Measurements from ENCODE around the gene TREML2. TPM values are rescaled to one million over a fixed set of nuclear protein-coding genes. Genes with fewer than 3 reads are reported as not detected.

Gene TREML2, protein sequence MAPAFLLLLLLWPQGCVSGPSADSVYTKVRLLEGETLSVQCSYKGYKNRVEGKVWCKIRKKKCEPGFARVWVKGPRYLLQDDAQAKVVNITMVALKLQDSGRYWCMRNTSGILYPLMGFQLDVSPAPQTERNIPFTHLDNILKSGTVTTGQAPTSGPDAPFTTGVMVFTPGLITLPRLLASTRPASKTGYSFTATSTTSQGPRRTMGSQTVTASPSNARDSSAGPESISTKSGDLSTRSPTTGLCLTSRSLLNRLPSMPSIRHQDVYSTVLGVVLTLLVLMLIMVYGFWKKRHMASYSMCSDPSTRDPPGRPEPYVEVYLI
- not detected in 2 replicates for total RNA-seq

DNA sequence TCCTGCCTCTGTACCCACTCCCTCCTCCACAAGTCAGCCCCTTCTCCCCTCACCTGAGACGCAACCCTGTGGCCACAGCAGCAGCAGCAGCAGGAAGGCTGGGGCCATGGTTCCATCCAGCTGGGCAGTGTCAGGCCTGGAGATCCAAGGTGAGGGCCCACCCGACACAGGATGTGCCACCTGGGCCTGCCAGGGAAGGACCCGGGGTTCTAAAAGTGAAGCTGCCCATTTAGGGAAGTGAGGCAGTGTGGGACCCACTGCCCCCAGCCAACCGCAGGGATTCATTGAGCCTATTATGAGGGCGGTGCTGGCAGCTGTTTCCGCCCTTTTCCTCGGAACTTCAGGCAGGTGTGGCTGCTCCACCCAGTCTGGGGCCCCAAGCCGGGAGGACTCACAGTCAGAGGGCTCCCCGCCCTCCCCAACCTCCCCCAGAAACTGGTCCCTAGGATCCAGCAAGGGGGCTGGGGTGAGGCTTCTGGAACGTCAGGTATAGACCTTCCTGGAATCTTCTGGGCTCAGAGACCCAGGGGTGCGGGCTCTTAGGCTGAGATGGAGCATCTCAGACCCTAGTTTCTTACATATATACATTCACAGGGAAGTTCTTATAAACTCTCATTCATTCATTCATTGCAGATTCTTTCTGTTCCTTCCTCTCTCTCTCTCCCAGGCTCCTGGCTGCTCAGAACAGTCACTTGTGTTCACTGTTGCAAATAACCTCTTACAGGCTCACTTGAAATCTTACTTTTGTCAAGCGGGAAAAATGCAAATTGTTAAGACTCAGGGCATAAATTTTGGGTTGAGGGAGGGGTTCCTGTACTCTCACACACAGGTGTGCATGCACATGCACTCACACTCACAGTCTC lies at the start of gene TREML2:
TREML2 (minus strand) TSS at position 249 of the 863 bp plus-strand sequence; CDS start at position 108, 141 bp downstream.

DNA sequence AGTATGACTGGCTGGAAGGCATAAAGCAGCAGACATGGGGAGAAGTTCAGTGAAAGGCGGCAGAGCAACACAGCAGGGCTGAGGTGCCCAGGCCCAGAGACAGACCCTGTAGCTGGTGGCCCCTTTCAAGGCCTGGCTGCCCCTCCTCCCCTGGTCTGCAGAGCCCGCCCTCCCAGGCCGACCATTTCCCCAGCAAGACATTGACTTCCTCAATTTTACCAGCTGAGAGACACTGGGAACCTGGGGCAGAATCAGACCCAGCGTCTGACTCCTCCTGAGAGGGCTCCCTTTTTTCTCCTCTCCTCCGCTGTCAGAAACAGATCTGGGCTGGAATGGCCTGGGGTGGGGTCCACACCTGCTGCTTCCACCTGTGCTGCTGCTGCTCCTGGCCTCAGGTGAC lies 27.1 kb upstream of the TREML2 start, which contains the start of gene TREML4:
TREML4 (plus strand) TSS at position 254 of the 400 bp plus-strand sequence; CDS start at position 333, 79 bp downstream.

DNA sequence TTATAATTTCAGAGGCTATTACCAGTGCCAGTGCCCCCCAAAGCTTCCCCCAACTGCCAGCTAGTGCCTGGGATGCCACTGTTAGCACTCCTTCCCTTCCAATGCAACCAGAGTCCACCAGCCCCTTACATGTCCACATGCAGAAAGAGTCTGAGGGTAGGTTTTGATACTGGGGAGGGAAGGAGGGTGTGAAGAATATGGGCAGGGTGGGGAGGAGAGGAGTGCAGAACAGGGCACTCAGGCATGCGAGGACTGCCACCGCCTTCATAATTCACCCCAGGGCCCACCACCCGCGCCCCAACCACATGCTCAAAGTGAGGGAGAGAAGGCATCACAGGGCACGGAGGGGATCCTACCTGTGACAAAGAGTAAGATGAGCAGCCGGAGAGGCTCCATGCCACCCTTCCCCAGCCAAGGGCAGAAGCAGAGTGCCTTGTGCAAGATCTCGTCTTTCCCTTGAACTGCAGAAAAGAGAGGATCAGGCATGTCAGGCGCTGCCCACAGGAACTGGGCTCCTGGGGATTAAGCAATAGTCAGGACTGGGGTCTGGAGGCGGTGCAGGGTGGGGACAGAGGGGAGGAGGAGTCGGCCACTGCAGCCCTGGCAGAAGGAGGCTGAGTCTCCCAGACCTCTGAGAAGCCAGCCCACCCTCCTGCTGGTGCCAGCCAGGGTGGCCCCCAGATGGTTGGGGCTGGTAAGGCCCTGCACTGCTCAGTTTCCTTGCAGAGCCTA lies 38.1 kb downstream of the TREML2 start, which contains the start of gene TREM2:
TREM2 (minus strand) TSS at position 430 of the 732 bp plus-strand sequence; CDS start at position 396, 34 bp downstream.

DNA sequence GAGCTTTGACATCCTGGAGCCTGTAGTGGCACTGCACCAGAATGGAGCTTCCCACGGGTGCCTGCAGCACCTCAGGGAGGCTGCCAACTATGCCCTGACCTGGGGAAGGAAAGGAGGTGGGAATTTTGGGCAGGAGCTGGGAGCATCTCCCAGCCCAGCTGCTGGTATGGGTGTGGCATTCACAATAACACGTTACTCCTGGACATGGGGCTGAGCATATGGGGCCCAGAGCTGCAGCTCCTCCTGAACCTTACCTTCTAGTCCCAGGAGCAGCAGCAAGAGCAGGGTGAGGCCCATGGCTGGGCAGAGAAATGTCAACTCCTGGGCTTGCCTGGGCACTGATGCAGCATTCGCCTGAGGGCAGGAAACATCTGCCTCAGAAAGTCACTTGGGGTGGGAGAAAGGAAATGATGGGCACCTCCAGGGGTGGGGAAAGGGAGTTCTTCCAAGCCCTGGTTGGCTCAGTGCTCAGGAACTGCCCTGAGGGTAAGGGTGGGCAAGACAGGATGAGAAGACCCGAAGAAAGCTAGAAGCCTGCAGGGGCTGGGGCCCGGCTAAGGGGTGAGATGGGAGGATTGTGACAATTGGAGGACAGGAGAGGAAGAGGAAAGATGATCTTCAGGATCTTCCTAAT lies 46.8 kb downstream of the TREML2 start, which contains the start of gene TREML1:
TREML1 (minus strand) TSS at position 356 of the 634 bp plus-strand sequence; CDS start at position 297, 59 bp downstream.

Other genes with a start within 250 kb of the TREML2 start
- gene UNC5CL, start 161.9 kb downstream of the TREML2 start, total RNA-seq = not detected in 2 replicates
- gene TSPO2, start 158.7 kb downstream of the TREML2 start, total RNA-seq = not detected in 2 replicates
- not detected in 2 replicates for gene APOBEC2, start 147.9 kb downstream of the TREML2 start, total RNA-seq
- gene OARD1, start 128.8 kb downstream of the TREML2 start, total RNA-seq = 8.7 and 8.9 TPM in 2 replicates
- gene NFYA, start 128.2 kb downstream of the TREML2 start, total RNA-seq = 7.6 and 8.7 TPM in 2 replicates
- gene TREML1, start 46.8 kb downstream of the TREML2 start, total RNA-seq = not detected in 2 replicates
- gene TREM2, start 38.0 kb downstream of the TREML2 start, total RNA-seq = not detected in 2 replicates
- gene TREML4, start 27.2 kb upstream of the TREML2 start, total RNA-seq = not detected in 2 replicates
- 0.36 and 8.6 TPM in 2 replicates for gene TREM1, start 85.5 kb upstream of the TREML2 start, total RNA-seq
- not detected in 2 replicates for gene NCR2, start 134.5 kb upstream of the TREML2 start, total RNA-seq